Measurements from ENCODE around the gene CRISPLD2.

CRISPLD2 gene

DNA sequence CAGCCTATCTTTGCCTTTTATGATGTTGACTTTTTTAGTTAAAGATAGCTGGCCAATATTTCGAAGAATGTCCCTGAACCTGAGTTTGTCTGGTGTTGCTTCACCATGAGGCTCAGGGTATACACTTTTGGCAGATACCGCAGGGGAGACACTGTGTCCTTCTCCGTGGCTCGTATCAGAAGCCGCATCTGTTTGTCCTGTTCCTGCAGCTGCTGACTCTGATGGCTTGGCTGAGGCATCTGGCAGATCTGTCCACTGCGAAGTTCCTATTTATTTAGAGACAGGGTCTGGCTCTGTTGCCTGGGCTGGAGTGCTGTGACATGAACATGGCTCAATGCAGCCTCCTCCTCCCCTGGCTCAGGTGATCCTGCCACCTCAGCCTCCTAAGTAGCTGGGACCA is 93.5 kb downstream of the CRISPLD2 start:
- peak; percentile 52 for DNase-seq (ENCODE audit: low spot score)

DNA sequence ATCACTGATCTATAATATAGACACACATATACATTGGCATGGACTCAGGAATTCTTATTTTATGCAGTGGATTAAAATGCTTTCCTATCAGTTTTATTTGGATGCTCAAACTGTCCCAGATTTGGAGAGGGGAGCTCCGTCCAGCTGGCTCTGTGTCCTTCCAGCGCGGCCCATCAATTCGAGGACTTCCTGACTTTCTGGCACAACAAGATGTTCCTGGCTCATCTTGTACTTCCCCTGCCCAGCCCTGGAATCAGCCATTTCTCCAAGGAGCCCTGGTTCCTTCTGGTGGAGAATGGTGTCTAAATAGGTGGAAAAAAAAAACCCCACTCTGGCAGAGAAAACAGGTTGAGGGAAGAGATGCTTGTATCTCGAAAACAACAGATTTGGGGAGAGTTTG is 94.5 kb downstream of the CRISPLD2 start:
- no peak for DNase-seq (ENCODE audit: low spot score)

DNA sequence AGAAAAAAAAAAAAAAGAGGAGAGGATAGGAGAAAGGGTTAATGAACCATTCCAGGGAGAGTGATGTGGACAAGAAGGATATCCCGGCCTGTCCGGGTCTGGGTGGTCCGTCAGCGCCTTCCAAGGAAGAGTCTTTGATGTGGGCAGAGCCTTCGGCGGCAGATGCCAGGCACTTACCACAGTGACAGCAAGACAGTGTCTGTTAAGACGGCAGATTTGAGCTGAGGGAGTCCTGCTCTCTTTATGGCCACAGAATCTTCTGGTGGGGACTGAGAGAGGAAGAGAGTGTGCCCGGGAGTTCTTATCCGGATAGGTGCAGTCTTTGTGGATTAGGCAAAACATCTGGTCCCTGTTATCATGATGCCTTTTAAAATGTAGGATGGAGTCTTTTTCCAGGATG is 96.4 kb downstream of the CRISPLD2 start:
- DNase-seq (ENCODE audit: low spot score): no peak

DNA sequence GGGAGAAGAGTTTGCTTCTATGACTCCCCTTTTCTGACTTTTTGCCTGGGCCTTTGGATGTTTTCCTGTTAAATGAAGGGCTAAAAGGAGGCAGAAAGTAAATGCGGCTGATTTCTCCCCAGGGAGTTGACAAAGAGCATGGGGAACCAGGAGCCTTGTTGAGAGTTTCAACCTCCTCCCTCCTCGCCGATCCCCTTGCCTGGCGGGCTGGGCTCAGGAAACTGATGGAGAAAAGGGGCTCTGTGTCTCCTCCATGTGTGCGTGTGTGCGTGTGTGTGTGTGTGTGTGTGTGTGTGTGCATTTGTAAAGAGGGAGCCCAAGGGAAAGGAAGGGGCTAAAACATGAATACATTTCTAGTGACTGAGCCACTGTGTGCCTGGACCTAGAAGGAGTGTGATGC is 97.1 kb downstream of the CRISPLD2 start:
- no peak for DNase-seq (ENCODE audit: low spot score)

DNA sequence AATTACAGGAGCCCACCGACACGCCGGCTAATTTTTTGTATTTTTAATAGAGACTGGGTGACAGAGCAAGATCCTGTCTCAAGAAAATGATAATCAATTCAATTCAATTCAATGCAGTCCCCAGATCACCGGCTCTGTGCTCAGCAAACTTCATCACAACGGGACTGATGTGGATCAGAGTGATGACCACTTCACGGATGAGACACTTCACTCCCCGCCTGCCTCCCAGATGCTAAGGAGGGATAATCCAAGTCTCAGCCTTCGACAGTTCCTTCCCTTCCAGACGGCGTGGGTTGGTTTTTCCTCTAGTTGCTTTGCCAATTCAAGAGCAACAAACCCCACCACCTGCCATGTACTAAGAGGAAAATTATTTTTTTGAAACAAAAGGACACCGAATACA is 97.7 kb downstream of the CRISPLD2 start:
- DNase-seq (ENCODE audit: low spot score): no peak

DNA sequence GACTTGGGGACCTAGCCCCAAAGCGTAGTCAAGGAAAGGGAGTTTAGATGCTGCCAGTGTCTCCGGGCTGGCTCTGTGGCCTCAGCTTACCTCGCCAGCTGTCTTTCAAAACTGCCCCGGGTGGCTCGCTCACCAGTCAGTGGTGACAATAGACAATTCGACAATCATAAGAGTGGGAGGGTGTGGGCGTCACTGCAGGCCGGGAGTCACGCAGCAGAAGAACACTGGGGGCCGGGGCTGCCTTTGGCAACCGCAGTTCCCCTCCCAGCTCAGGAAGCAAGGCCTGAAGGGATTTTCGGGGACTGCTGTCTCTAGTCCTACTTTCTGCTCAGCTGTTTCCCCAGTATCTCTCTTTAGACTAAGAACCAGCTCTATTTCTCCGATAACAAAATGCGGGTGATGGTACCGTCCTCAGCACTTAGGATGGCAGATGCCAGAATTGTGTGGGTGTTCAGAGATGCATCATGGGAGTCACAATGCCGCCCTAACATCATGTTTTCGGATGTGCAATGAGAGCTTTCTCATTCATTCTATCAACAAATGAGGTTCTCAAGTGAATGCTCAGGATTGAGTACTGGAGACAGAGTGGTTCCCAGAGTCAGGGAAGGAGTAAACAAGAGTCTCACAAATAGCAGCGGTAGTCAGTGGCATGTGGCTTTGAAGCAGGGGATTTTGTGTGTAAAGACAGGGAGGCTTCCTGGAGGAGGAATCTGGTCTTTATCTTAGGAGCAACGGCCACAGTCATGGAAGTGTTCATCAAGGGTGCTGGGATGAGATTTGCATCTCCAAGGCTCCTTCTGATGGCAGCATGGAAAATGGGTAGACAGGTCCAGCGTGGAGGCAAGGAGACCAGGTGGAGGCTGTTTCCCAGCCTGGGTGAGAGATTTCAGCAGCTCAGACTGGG is 98.5 kb downstream of the CRISPLD2 start:
- peak; percentile 58 for DNase-seq (ENCODE audit: low spot score)

DNA sequence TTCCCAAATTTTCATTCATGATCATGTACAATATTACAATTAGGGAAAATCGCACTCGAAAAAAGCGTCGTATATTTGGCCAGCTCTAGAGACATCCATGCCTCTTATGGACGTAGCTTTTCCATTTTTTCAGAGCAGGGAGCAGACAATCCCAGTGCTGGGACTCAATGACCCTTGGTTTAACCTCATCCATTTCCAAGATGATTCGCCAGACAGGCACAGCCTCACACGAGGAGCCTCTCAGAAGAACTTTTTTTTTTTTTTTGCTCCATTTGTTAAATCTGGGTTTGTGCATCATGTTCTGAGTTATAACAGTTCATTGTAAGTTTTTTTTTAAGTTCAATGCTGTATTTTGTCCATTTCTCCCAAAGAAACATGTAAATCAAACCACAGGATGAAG is 99.5 kb downstream of the CRISPLD2 start:
- DNase-seq (ENCODE audit: low spot score): no peak

DNA sequence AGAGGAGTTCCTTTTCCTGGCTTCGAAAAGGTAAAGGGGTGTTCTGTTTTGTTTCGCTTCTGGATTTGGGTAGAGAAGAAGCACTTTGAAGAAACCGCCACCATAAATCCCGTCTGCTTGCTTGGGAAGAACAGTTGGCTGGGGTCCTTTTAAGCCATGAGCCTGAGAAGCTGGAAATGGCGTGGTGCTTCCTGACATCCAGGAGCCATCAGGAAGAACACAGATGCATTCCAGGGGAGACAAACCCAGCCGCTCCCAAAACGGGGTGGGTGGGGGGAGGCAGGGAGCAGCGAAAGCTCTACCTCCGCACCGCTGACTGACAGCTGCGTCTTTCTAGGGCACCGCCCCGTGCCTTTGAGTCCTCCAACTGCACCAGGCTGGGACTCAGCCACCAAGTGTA is 99.9 kb downstream of the CRISPLD2 start:
- DNase-seq (ENCODE audit: low spot score): no peak

DNA sequence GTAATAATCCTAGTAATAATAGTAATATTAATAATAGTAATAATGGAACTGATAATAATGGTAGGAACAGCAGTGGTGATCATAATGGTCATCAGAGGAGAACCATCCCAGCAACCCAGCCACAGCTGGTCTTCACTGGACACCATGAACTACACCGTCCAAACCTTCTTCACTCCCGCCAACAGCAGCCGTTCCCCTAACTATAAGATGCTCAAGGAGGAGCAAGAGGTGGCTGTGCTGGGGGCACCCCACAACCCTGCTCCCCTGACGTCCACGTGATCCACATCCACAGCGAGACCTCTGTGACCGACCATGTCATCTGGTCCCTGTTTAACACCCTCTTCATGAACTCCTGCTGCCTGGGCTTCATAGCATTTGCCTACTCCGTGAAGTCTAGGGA is 100.5 kb downstream of the CRISPLD2 start:
- DNase-seq (ENCODE audit: low spot score): no peak

DNA sequence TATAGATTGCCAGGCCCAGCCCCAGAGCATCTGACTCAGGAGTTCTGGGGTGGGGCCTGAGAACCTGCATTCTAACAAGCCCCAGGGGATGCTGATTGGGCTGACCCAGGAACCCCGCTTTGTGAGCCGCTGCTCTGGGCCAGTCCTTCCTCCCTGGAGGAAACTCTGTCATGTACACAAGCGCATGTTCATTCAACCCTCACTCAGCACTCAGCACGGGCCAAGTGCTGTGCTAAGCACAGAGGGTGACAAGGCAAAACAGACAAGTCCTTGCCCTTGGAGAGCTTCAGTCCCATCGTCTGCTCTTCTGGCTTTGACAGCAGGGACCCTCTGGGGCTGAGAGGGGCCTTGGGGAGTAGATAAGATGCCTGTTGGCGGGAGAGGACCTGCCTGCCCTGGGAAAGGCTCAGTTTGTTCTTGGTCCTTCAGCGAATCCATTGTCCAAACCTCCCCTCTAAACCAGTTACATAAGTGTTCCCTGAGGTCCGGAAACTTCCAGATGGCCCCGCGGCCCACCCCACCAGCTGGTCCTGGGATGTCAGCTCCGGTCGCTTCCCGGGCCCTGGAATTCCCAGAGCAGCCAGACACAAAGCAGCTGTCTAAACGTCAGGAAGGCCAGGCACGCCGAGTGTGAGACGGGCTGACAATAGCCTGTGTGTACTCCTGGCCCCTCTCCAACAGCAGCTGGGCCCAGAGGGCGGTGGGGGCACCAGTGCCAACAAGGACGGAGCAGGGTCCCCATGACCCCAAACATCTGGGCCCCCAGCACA is 102.8 kb downstream of the CRISPLD2 start:
- peak; percentile 82 for DNase-seq (ENCODE audit: low spot score)

DNA sequence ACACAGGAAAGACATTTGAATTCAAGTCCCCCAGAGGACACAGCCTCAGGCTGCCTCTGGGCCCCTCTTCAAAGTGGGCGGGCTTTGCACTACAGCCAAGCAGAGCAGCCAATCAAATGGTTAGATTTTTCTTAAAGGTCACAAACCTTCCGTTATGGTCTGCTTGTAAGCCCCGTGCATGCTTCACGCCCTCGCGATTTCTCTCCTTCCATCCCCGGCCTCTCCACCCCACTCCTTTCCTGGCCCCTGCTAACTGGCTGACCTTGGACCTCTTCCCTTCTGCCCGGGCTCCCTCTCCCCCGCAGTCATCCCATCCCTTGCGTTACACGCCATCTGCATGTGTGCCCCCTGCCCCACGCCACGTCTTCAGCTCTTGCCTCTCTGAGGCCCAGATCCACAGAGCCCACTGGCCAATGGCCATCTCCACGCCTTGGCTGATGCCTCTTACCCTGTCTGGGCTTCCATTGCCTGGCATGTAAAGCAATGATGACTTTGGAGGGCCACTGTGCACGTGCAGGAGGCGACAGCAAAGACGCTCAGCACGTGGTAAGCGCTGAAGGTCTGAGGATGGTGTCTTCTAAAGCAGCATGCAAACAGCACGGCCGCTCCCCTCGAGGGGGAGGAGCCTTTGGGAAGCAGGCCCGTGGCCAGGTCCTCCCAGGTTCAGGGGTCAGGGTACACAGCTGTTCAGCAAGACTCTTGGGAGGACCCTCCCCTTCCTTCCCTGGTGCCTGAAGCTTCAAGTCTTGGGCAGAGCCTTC is 104.7 kb downstream of the CRISPLD2 start:
- no peak for DNase-seq (ENCODE audit: low spot score)

DNA sequence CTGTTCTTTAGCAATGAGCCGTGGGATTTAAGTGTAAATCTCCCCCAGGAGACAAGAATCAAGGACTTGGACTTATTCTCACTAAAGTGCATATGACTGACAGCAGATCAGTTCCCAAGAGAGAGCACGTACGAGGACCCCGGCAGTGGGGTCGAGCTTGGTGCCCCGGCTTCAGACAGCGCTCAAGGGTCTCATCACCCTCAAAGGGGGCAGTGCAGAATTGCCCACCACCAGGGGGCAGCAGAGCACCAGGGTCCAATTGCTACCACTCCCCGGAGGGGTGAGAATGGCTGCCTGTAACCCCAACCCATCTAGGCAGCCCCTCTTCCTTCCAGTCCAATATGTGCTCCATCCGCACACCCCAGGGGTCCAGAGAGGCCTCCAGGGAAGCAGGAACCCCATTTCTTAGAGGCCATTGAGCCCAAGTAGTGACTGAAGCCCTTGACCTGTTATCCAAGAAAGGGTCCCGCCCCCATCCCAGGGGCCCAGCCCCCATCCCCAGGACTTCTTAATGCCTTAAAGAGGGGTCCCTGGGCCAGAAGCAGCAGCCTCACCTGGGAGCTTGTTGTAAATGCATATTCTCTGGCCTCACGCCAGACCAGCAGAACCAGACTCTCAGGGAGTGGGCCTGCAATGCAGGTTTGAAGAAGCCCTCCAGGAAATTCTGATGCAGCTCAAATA is 105.4 kb downstream of the CRISPLD2 start:
- peak; percentile 43 for DNase-seq (ENCODE audit: low spot score)

DNA sequence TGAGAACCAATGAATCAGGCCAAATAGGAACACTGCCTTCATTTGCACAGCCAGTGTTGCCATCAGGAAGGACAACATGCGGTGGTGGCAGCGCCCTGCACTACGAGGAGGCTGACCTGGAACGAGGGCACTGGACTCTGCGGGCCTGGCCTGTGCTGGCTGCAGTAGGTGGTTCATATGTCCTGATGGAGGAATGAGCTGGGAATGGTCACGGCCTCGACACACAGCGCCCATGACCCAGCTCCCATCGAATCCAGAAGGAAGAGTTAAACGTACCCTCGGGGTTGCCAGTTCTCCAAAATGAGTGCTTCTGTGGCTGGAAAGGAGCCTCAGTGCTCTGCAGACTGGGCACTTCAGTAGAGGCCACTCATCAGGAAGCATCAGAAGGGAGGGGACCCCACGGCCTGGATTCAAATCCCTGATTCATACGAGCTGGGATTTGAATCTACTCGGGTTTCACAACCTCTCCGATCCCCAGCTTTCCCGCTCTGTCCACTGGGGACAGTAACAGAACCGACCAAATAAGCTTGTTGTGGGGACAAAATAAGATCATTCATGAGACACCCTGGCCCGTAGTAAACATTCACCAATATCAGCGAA is 106.1 kb downstream of the CRISPLD2 start:
- DNase-seq (ENCODE audit: low spot score): no peak

DNA sequence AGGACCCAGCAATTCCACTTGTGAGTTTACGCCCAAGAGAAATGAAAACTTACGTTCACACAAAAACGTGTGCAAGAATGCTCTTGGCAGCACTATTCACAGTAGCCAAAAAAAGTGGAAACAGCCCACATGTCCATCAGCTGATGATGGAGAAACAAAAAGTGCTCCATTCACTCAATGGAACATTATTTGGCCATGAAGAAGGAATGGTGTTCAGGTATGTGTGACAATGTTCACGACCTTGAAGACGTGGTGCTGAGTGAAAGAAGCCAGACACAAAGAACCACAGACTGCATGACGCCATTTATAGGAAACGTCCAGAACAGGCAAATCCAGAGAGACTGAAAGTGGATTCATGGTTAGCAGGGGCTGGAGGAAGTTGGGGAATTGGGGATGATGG is 106.7 kb downstream of the CRISPLD2 start:
- no peak for DNase-seq (ENCODE audit: low spot score)

DNA sequence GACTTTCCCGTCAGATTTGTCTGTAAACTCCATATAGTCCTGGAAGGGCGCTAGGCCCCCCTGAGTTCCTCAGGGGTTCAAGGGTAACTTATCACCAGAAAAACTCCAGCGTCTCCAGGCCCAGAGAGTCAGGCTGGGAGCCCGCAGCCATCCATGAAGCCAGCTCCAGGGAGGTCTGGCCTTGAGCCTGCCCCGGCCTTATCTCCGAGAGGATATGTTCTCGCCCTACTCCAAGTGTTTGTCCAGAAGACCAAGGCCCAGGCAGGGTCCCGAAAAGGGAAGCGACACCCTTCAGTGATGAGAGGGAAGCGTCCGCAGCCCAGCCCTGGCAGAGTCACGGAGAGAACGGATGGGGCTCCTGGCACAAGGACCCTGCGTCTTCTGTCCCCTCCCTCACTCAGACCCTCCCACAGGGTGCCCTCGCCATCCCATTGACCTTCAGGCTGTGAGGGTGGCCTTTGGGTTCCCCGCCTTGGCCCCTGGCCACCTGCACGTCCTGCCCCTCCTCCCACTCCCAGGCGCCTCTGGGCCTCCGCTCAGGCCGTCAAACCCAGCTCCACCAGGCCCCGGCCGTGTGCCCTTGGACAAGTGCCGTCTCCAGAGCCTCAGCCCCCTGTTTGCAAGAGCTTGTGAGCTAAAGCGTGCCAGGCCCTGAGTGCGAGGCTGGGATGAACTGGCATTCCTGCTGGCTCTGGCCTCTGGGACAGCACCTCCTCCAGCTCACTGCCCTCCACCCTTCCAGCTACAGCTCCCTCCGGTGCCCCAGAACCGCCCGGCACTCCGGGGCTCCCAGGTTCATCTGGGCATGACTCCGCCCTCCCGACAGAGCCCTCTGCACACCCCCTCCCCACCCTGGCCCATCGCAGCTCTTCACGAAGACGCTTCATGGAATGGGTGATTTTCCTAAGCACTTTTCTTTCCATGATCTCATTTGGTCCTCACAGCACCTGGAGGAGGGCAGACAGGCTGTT is 108.1 kb downstream of the CRISPLD2 start:
- DNase-seq (ENCODE audit: low spot score): no peak

DNA sequence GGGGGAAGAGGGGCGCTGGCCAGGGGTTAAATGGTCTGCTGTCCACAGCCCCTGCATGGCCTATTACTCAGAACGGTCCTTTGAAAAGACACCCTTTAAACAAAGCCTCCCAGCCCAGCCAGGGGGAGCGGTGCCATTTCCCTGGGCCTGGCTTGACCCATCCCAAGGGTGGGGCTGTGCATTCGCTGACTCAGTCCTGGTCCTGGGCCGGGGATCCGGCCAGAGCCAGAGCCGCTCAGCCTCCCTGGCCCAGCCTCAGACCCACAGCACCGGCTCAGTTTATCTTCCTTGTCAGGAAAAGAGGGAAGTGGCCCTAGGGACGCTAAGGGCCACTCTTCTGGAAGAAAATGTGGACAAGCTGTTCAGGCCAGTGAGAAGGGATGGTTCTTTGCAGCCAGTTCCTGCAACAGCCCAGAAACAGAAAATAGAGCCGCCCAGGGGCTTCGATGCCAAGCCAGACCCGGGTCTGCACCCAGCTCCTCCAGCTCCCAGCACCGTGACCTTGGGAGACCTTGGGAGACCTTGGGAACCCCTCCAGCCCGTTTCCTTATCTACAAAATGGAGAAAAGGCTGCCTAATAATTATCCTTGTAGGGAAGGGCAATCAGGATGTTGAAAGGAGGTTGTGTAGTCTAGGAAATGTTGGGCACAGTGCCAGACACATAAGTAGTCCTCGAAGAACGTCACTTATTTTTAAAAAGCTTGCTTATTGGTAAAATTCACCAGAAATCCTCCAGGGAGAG is 109.1 kb downstream of the CRISPLD2 start:
- no peak for DNase-seq (ENCODE audit: low spot score)

DNA sequence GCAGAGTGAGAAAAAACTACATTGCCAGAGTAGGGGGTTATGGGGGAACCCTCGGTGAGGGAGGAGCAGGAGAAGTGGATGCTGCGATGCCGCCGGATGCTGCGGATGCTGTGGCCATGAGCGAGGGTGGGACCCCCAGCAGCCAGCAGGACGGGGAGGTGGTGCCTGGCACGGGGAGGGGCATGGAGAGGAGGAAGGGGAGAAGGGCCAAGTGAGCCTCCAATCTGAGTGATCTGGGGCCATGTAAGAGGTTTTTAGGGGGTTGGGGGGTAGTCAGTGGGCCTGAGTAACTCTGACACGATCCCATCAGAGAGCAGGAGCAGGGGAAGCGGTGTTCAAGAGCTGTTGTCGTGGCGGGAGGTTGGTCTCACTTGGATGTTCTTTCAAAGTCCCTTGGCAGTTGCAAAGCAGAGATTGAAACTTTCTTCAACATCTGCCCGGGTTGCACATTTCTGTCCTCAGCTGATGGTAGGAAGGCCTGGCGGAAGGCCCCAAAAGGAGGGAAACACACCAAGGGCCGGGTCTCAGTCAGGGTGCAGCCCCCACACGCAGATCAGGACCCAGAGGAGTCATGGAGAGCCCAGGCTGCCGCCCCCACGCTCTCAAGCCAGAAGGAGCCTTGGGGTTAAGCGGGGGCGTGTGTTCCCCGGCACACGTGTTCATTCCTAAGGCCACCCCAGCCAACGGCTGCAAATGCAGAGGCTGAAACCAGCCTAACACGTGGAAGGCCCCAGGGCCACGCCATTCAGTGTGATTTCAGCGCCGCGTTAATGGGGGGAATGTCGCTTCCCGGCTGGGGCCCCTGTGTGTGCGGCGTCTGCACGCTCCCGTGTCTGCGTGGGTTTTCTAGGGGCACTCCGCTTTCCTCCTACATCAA is 109.9 kb downstream of the CRISPLD2 start:
- no peak for DNase-seq (ENCODE audit: low spot score)

DNA sequence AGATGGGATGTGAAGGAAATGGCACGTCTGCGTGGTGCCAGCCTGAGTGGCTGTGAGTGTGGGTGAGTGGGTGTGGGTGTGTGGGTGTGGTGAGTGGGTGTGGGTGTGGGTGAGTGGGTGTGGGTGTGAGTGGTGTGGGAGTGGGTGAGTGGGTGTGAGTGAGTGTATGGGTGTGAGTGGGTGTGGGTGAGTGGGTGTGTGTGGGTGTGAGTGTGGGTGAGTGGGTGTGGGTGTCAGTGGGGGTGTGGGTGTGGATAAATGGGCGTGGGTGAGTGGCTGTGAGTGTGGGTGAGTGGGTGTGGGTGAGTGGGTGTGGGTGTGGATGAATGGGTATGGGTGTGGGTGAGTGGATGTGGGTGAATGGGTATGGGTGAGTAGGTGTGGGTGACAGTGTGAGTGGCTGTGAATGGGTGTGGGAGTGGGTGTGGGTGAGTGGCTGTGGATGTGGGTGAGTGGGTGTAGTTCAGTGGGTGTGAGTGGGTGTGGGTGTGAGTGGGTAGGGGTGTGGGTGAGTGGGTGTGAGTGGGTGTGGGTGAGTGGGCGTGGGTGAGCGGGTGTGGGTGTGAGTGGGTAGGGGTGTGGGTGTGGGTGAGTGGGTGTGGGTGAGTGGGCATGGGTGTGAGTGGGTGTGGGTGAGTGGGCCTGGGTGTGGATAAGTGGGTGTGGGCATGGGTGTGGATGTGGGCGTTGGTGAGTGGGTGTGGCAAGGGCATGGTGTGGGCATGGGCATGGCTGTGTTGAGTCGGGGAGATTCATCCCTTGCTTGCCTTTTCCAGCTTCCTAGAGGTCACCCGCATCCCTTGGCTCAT is 110.7 kb downstream of the CRISPLD2 start:
- DNase-seq (ENCODE audit: low spot score): no peak
